Right hindlimb (tissue), 1 donor: ENCODE data around the gene STRA8.
"Not testable (repeated sequence)": the region's sequence is repeated elsewhere in the genome, so short reads cannot be mapped to it uniquely, and the experiment has no call there.

Experiments
- DNase-seq: peaks from one replicate; pipeline ENCODE4 v3.0.0-alpha.2; 2018

STRA8 gene

DNA sequence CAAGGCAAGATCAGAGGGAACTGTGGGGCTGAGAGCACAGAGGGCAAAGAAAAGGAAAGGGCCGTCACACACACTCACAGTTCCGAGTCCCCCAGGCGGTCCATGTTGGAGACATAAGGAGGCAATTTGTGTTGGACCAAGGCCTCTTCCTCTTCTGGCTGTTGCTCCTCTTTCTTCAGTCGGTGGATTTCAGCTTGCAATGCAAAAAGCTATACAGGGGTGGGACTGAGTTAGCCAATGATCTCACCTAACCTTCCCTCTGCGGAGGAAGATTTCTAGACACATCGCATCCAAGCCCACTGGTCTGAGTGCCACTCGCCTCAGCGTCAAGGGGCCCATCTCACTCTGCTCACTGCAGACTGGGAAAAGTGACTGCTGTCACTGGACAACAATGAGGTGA is 27.8 kb upstream of the STRA8 start:
- no peak for DNase-seq

DNA sequence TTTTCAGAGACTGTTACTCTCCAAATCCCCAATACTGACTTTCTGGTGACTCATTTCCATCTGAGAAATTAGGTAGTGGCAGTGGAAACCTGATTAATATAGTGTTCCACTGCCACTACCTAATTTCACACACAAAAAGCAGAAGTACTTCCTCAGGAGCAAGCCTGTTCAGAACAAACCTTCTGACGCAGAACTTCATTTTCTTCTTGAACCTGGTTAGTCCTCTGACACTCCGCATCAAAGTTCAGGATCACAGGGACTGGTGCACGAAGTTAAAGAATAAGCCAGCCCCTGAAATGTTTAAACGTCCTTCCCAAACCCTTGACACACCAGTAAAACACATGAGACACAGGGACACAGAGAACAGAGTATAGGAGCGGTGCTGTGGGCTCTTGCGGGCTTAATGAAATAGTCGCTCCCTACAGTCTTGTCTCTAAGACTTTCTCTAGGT is 26.7 kb upstream of the STRA8 start:
- no peak for DNase-seq

DNA sequence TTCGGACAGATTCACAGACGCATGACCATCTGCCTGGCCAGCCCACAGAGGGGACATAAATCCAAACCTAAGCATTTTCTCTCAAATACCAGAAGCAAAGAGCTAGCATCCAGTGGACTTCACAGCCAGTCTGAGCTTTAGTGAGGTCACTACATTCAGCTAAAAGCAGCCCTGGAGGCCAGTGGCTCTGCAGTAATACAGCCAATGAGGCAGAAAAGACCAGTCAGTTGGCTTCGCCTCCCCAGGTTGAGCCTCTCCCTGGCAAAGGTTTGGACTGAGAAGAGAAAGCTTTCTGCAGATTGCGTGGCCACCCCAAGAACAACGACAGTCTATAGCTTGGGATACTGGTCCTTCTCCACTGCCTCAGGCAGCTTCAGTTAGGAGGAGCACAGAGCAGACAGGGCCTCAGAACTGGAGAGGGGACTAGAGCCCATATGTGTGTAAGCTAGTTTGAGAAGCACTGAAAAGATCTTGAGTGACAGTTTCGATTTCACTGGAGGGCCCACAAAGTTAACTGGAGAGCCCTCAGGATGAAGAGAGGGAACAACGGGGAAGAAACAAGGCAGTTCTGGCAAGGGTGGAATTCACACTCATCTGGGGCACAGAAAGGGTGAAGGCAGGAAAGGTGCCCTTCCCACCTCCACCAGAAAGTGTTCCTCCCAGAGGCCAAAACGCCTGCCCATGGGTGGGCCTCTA is 26.1 kb upstream of the STRA8 start:
- no peak for DNase-seq

DNA sequence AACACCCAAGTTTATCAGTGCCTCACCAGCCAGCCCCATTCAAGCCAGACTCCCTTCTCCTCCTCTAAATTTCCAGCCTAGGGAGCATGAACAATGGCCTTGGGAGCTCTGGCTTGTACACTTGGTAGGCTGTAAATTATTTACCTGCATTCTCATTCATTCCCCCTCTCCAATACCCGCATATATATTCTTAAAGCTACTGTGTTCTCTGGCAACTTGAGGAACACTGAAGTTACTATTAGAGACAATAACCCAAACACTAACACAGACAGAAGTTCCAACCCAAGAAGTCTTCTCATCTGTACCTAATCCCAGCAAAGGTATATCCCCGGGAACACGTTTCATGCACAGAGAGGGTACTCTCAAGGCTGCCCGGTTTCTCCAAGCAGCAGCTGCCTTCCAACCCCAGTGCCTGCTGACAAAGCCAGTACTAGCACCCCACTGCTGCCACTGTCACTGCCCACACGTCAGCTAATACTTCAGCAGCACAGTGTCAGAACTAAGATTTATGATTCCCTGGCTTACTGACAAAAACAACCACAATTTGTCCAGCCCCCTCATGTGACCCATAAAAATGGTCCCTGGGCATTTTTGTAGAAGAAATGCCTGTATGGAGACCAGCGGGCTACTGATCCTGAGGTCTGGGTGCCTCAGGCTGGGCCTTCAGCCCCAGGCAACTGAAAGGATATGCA is 25.4 kb upstream of the STRA8 start:
- DNase-seq, result no peak

DNA sequence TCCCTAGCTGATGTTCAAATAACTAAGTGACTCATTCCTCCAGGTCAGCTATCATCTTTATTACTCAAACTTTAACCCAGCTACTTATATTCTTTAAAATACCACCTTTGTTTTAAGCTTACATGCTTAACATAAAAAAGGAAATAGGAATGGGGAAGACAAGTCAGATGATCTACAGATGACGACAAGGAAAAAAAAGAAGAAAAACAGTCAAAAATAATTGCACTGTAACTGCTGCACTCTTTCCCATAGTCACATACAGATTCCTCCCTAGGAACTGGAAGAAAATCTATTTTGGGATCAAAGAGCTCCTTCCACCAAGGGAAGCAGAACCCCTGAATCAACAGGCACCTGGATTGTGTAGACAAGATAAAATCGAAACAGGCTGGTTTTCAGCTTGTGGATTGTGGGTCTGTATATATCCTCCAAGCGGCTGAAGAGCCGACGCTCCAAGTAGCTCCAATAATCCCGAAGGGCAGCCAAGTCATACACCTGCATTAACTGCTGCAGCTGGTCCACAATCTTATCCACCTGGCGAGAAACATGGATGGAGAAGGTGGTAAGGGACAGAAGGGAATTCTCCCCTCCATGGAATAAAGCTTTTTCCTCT is 24.3 kb upstream of the STRA8 start:
- no peak for DNase-seq

DNA sequence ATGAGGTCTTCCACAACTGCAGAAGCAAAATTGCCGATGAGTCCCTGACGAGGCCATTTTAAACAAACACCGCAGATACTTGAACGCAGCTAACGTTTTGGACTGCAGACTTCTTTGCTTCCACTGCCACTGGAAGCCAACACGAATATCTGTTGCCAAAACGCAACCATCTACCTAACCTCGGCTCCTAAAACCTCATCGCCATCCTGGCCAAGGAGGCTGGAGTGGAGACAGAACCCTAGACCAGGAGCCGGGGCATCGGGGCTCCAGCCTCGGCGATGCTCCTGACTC is 22.8 kb upstream of the STRA8 start:
- DNase-seq, result no peak

DNA sequence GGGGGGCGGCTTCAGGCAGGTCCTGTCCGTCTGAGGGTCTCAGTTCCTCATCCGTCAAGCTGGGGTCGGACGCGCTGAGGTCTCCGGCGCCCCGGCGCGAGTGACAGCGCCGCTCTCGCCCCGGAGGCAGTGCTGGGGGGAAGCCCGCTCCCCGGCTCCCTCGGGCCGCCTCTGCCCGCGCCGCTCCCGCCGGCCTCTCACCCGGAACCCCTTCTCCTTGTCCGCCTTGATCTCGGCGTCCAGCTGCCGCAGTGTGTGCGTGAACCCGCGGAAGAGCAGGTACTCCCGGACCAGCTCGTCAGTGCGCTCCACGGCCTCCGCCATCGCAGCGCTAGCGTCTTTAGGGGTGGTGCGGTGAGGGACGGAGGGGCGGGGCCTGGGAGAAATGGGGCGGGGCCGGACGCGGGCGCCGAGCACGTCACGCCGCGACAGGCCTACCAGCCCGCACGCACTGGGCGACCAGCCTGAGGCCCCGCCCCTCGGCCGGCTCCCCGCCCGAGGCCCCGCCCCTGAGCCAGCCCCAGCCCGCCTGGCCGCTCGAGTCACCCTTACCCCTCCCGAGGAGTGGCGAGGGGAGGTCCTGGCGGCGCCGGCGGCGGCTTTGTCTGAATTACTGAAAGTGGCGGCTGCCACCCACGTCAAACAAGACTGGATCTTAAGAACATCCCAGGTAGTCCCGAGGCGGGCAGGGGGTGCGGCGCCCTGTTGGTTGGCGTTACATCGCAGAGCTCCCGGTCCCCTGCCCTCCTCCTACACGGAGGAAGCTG is 22.3 kb upstream of the STRA8 start, which contains the start of gene WDR91:
WDR91 (minus strand) TSS at position 348 of the 767 bp plus-strand sequence; CDS start at position 324, 24 bp downstream.
- DNase-seq, result peak; percentile 98

DNA sequence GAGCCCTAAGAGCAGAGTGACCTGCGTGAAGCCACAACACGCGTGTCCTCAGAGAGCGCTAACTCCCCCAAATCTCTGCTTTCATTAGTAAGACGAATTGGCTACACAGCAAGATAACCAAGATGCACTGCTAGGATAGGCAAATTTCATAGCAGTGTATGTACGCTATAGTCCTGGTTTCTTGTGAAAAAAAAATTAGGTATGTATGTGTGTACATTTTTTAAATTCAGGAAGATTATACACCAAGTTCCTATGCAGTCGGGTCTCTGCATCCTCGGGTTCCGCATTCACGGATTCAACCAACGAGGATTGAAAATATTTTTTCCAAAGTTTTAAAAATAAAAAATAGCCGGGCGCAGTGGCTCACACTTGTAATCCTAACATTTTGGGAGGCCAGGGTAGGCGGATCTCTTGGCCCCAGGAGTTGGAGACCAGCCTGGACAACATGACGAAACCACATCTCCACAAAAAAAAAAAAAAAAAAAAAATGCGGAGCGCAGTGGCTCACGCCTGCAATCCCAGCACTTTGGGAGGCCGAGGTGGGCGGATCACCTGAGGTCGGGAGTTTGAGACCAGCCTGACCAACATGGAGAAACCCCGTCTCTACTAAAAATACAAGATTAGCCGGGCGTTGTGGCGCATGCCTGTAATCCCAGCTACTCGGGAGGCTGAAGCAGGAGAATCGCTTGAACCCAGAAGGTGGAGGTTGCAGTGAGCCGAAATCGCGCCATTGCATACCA is 21.5 kb upstream of the STRA8 start:
- DNase-seq, result peak; percentile 54

DNA sequence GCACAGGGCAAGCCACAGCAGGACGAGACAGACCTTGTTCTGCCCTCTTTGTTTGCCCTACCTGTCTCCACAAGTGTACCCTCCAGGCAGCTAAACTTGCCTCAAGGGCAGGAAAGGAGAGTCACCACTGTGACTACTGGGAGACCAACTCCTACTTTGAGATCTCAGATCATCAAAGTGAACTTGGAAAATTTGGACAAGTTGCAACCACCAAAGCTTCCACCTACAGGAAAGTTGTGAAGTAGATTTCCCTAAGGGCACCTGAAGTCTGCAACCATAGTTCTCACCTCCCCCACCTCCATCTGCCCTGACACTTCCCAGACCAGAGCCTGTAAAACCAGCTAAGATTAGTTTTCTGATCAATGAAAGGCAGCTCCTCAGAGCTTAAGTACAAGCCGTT is 19.8 kb upstream of the STRA8 start:
- DNase-seq, result no peak

DNA sequence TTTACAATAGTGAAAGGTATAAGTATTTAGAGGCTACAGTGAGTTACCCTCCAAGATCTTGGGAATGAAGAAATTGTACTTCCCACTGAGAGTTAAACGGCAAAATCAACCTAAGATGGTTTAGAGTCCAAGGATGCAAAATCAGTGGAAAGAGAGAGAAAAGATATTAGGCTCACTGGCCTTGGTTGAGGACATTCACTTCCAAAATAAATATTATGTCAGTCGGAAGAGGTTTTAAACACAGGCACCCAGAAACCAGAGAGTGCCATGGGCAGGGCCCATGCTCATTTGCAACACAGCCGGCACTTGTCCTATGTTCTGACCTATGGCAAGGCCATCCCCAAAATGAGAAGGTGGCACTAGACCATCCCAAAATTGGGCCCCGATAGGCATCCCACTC is 18.5 kb upstream of the STRA8 start:
- no peak for DNase-seq

DNA sequence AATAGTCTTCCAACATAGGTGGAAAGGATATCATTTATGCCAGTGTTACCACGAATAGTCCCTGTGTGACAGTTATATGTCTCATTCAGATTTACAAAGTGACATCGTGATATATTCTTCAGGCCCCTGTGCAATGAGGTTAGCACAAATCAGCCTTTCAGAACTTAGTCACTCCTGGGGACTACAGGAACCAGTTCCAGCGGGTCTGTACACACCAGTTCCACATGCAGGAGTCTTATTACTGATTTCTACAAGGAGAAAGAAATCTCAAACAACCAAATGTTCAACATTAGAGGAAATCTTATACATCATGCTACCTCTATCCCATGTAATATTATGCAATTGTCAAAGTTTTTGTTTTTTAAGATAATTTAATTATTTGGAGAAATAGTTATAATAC is 17.9 kb upstream of the STRA8 start:
- no peak for DNase-seq

DNA sequence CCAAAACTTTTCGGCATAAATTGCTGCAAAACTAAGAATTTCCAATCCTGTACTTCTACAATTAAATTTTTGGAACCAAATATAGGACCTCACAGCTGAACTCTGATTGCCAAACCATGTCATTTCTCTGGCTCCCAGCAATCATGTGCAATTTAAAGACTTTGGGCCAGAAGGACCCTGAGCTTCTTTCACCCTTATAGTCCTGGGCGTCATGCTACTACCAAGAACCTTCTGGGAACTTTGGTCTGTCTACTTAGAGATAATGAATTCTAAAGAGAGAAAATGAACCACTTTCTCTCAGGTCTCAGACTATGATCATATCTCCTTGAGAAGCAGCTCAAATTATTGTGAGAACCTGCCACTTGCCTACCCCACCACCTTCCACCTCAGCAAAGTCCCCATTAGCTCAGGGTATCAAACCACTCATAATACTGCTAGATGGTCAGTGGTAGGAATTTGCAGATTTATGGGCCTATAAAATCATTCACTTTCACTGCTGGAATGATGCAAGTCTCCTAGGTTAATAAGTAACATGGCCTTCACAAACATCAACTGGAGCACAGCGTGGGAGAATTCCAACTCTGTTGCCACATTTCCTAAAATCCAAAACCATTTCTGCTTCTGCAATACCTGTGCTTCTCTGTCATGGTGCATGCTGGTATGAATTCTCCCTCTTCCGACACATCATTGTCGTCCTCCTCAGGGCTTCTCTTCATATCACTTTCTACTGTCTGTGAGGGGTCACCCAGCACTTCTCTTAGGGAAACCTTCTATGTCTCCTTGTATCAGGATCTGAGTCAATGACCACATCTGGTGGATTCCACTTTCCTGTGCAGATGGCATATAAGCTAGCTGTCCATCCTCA is 15.8 kb upstream of the STRA8 start:
- no peak for DNase-seq

DNA sequence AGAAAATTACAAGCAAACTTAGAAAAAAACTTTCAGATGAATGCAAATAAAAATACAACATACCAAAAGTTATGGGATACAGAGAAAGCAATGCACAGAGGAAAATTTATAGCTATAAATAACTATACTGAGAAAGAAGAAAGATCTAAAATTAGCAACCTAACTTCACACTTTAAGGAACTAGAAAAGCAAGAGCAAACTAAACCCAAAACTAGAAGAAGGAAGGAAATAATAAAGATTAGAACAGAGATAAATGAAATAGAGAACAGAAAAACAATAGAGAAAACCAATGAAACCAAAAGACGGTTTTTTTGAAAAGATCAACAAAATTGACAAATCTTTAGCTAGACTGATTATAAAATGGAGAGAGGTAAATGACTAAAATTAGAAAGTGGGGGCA is 9.6 kb upstream of the STRA8 start:
- DNase-seq, result no peak

DNA sequence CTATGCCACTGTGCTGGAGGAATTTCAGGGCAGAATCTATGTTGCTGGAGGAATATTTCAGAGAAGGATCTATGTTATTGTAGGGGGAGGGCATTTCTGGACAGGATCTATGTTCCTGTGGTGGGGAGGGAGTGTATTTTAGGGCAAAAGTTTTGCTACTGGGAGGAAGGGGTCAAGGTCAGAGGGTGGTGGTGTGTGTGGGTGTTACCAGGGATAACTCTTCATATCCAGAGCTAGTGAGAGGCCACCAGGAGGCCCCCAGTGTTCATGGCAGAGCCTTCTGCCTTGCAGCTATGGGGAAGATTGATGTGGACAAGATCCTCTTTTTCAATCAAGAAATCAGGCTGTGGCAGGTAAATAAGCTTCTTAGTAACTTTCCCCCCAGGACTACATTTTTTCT is 2.0 kb upstream of the STRA8 start:
- no peak for DNase-seq

DNA sequence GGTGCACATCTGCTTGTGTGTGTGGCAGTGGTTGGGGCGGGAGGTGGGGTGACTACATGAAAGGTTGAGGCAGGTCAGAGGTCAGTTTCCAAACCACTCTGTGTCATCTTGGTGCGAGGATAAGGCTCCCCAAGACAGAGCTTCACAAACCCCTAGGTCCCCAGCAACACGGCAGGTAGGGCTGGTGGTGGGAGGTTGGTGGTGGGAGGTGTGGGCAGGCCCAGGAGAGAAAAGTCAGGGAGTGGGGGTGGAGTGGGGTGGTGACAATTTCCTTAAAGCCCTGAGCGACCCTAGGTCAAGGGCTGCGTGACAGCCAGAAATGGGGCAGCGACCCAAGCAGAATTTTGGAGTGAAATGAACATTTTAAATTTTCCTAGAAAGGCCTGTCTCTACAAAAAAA is 1.6 kb upstream of the STRA8 start:
- no peak for DNase-seq

DNA sequence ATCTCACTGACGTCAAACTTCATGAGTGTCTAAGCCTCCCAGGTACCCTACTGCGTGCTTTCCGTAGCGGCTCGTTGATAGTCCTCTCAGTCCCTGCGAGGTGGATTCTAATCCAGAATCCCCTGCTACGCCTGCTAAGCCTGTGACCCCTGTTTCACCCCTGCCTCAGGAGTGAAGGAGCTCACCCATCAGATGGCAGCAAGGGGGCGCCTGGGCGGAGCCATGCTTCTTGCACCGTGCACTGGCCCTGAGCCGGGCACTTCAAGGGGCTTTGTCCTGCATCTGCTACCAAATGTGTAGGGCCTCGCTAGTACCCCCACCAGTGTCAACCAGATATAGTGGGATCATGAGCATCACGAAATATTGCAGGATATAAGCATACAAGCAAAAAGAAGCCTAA is 918 bp upstream of the STRA8 start:
- no peak for DNase-seq

DNA sequence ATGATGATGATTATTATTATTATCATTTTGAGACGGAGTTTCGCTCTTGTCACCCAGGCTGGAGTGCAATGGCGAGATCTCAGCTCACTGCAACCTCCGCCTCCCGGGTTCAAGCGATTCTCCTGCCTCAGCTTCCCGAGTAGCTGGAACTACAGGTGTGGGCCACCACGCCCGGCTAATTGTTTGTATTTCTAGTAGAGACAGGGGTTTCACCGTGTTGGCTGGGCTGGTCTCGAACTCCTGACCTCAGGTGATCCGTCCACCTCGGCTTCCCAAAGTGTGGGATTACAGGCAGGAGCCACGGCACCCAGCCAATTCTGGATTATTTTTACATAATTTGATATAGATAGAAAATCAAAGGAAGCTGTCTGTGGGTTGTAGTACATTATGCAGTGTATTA is 457 bp downstream of the STRA8 start:
- DNase-seq, result not testable (repeated sequence)

DNA sequence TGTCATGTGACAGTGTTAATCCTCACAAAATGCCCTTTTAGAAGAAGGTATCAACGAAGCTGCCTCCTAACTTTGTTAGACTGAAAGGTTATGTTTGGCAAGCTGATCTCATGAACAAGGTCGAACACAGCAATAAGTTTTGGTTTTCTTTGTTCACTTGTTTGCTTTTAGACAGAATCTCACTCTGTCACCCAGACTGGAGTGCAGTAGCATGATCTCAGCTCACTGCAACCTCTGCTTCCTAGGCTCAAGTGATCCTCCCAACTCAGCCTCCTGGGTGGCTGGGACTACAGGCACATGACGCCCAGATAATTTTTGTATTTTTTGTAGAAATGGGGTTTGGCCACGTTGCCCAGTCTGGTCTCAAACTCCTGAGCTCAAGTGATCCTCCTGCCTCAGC is 1.1 kb downstream of the STRA8 start:
- no peak for DNase-seq

DNA sequence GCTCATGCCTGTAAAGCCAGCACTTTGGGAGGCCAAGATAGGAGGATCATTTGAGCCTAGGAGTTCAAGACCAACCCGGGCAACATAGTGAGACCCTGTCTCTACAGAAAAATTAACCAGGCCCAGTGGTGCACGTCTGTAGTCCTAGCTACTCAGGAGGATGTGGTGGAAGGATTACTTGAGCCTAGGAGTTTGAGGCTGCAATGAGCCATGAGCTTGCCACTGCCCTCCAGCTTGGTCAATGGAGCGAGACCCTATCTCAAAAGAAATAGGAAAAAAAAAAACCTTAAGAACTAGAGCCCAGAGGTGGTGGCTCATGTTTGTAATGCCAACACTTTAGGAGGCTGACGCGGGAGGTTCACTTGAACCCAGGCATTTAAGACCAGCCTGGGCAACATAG is 2.2 kb downstream of the STRA8 start:
- no peak for DNase-seq

DNA sequence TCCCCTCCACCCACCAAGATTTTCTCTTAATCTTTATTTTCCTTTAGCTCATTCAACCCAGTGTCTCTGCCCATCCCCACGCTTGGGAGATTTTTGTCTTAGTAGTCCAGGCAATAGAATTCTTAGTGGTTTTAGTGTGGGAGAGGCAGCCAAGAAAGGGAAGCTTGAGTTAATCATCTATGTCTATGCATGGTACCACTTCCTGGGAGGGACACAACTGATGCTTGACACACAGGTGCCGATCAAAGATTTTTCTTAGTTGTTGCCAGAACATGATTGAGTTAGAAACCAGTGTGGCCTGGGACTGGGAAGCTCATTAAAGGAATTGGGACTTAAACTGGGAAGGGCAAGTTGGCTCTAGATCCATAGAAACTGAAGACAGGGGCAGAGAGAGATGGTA is 3.1 kb downstream of the STRA8 start:
- no peak for DNase-seq

DNA sequence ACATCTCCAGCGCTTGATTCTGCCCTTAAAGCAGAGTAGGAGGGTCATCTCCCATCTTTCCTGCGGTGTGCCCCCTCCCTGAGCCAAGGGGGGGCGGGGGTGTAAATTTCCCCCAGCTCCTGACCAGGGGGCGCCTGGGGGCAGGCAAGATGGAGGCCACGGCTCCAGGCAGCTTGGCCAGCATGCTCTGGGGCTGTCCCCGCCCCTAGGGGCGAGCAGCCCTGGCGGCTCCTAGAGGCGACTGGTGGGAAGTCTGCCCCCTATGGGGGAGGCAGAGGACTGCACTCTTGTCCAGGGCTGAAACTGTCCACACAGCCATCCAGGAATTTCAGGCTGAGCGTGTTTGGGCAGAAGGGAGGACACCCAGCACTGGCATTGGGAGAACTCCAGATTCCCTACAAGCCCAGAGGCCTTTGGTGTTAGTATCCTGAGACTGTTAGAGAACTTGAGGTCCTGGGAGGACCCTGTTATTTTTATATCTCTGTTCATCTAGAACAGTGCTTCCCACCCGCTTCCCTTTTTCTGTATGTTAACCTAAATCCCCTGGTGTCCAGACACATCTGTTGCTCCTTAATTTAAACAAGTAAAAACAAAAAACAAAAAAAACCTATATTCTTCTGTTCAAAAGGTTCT is 4.6 kb downstream of the STRA8 start:
- no peak for DNase-seq
